ENCODE data around the gene CROCC2.

- no peak for TF ChIP-seq CTCF (IDR thresholded peaks at IDR 0.05)
- TF ChIP-seq EZH2 (IDR thresholded peaks at IDR 0.05; ENCODE audit: borderline replicate concordance, insufficient read depth, low read depth, low read length, poor library complexity, severe bottlenecking), result no peak
Measured at GRCh38 chr2:240974771-240975572, 68.8 kb downstream of the CROCC2 start.

Data from B cell (primary cell).